Placental epithelial cell (primary cell): ENCODE results near the gene STX2. TPM values are rescaled to one million over a fixed set of nuclear protein-coding genes. Genes with fewer than 3 reads are reported as not detected.

Experiments used
- small RNA-seq: library from RNA; depleted of rRNA; stranded (forward); fragments of <200 nt; gene quantifications from one replicate; pipeline ENCODE3, GENCODE V24; 2012
- total RNA-seq: library from RNA; depleted of rRNA; stranded (reverse); fragments of >200 nt; gene quantifications from 2 replicates; pipeline ENCODE4 v1.2.3, GENCODE V29; 2012

STX2 gene
- 21.2 and 24.0 TPM in 2 replicates for total RNA-seq

DNA sequence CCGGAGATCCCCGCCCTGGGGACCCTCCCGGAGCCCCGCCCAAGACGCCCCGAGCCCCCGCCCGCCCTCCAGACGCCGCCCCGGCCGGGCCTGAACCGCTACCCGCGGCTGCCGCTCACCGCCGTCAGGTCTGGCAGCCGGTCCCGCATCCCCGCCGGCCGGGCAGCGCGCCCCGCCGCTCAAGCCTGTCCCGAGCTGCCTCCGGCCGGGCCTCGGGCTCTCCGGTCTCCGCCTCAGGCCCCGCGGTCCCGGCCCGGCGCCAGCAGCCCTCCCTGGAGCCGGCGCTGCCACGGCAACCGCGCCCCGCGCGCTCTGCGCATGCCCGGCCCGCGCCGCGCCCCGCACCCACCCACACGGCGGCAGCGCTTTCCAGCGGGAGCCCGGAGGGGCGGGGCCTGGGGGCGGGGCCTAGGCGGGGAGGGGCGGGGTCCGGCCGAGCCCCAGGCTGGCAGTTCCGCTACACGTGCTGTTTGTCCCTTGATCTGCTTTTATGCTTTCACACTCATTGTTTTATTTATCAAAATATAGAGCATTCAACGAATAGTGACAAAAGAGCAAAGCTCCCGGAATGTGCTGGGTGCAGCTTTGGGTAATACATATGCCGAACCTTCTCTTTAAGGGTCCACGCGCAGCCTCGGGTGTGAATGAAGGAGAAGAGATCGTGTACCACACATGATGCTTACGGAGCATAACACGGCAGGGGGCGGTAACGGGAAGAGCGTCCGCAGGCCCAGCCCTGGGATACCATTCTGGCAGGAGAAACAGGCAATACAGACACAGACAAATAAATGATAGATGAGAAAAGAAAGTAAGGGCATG is at the start of gene STX2:
Gene STX2, minus strand, starts transcription at position 300 of the 819 bp plus-strand sequence. Its CDS starts 151 bp downstream, at position 149.

DNA sequence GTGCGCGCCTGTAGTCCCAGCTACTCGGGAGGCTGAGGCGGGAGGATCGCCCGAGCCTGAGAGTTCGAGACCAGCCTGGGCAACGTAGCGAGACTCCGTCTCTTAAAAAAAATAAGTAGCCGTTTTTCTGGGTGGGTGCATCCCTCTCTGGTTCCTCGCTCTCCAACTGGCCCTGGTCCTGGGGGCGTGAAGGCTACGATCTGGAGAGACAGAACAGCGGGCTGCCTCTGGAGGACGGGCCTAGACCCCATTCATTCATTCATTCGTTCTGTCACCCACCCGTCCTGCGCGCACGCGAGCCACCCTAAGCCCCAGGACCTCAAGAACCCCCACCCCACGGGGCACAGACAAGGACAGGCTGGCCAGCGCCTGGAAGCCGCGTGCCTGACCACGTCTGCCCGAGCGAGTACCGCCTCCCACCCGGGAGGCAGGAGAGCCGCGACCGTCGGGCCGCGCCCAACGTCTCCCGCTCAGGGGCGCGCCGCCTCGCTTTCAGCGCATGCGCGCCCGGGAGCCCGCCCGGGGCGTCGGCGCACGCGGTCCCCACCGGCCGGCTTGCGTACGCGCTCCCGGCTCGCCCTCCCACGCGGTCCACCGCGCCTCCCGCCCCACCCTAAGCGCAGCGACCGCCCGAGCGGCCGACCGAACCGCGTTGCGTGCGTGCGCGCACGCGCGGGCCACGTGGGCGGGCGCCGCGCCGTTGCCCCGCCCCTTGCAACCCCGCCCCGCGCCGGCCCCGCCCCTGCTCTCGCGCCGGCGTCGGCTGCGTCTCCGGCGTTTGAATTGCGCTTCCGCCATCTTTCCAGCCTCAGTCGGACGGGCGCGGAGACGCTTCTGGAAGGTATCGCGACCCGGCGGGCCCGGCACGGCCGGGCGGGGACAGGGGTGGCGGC is 32.5 kb upstream of the STX2 start, which contains the start of gene RAN:
Gene RAN, plus strand, starts transcription at position 781 of the 893 bp plus-strand sequence. CDS start 528 bp downstream, outside the sequence.

Small RNA genes lying within 50 kb of the gene (small RNA-seq; reads per million reads assigned to genes)
- gene RNU6-1077P = not detected

Other genes with a start within 250 kb of the STX2 start
- 0.11 TPM in 1 of 2 replicates, not detected in the other for gene RIMBP2, start 123.0 kb downstream of the STX2 start, total RNA-seq
- 403 and 508 TPM in 2 replicates for gene RAN, start 32.8 kb upstream of the STX2 start, total RNA-seq
- gene ADGRD1, start 114.7 kb upstream of the STX2 start, total RNA-seq = not detected in 2 replicates